Measurements from ENCODE around the gene IGSF8. TPM values are rescaled to one million over a fixed set of nuclear protein-coding genes. Genes with fewer than 3 reads are reported as not detected.
A peak's percentile ranks its signal among the peaks of the same experiment; 100 is the strongest.

Gene IGSF8
- total RNA-seq = 12.9 TPM

- Histone ChIP-seq H3K27me3 (ENCODE audit: insufficient read depth, low read length) (no peaks in the 10 kb centered on the region), H3K4me1 (ENCODE audit: insufficient read depth, low read length) (peaks cover 64% of the 10 kb centered on the region), H3K4me3 (ENCODE audit: low read length) (peak within 1 kb of the TSS; percentile 67), H3K9me3 (ENCODE audit: low read depth, low read length) (no peaks in the 10 kb centered on the region)
These were observed at the start of gene IGSF8 for GRCh38 chr1:160097911-160098851. IGSF8 (minus strand) TSS chr1:160098619; CDS start chr1:160098472, 147 bp downstream.

- Histone ChIP-seq H3K9me3 (ENCODE audit: low read depth, low read length) (no peaks in the 10 kb centered on the region), H3K4me1 (ENCODE audit: insufficient read depth, low read length) (peaks cover under 1% of the 10 kb centered on the region), H3K27me3 (ENCODE audit: insufficient read depth, low read length) (no peaks in the 10 kb centered on the region), H3K4me3 (ENCODE audit: low read length) (no peak overlapping the region)
These were observed 49.7 kb upstream of the IGSF8 start for GRCh38 chr1:160148121-160148520.

GRCh38 chr1:160146107-160146506, 47.7 kb upstream of the IGSF8 start:
- Histone ChIP-seq H3K4me1 (ENCODE audit: insufficient read depth, low read length) (peaks cover 8% of the 10 kb centered on the region), H3K9me3 (ENCODE audit: low read depth, low read length) (no peaks in the 10 kb centered on the region), H3K4me3 (ENCODE audit: low read length) (no peak overlapping the region), H3K27me3 (ENCODE audit: insufficient read depth, low read length) (no peaks in the 10 kb centered on the region)

- H3K9me3 ChIP-seq (ENCODE audit: low read depth, low read length) = no peaks in the 10 kb centered on the region
- no peak overlapping the region for H3K4me3 ChIP-seq (ENCODE audit: low read length)
- peaks cover 8% of the 10 kb centered on the region for H3K4me1 ChIP-seq (ENCODE audit: insufficient read depth, low read length)
- H3K27me3 ChIP-seq (ENCODE audit: insufficient read depth, low read length) = no peaks in the 10 kb centered on the region
These were observed 46.5 kb upstream of the IGSF8 start for GRCh38 chr1:160144921-160145320.

GRCh38 chr1:160143695-160144094, 45.3 kb upstream of the IGSF8 start:
- H3K4me3 ChIP-seq (ENCODE audit: low read length) = no peak overlapping the region
- H3K27me3 ChIP-seq (ENCODE audit: insufficient read depth, low read length) = no peaks in the 10 kb centered on the region
- H3K4me1 ChIP-seq (ENCODE audit: insufficient read depth, low read length) = peaks cover 8% of the 10 kb centered on the region
- H3K9me3 ChIP-seq (ENCODE audit: low read depth, low read length) = no peaks in the 10 kb centered on the region

- Histone ChIP-seq H3K4me1 (ENCODE audit: insufficient read depth, low read length) (peaks cover 8% of the 10 kb centered on the region), H3K27me3 (ENCODE audit: insufficient read depth, low read length) (no peaks in the 10 kb centered on the region), H3K4me3 (ENCODE audit: low read length) (no peak overlapping the region), H3K9me3 (ENCODE audit: low read depth, low read length) (no peaks in the 10 kb centered on the region)
These were observed 41.4 kb upstream of the IGSF8 start for GRCh38 chr1:160139840-160140239.

- H3K9me3 ChIP-seq (ENCODE audit: low read depth, low read length) = no peaks in the 10 kb centered on the region
- no peak overlapping the region for H3K4me3 ChIP-seq (ENCODE audit: low read length)
- peaks cover 3% of the 10 kb centered on the region for H3K4me1 ChIP-seq (ENCODE audit: insufficient read depth, low read length)
- H3K27me3 ChIP-seq (ENCODE audit: insufficient read depth, low read length) = no peaks in the 10 kb centered on the region
These were observed 38.9 kb upstream of the IGSF8 start for GRCh38 chr1:160137216-160137862.

GRCh38 chr1:160136926-160137200, 38.4 kb upstream of the IGSF8 start:
- no peak overlapping the region for H3K4me3 ChIP-seq (ENCODE audit: low read length)
- H3K27me3 ChIP-seq (ENCODE audit: insufficient read depth, low read length) = no peaks in the 10 kb centered on the region
- H3K9me3 ChIP-seq (ENCODE audit: low read depth, low read length) = no peaks in the 10 kb centered on the region
- peaks cover 3% of the 10 kb centered on the region for H3K4me1 ChIP-seq (ENCODE audit: insufficient read depth, low read length)

- Histone ChIP-seq H3K9me3 (ENCODE audit: low read depth, low read length) (no peaks in the 10 kb centered on the region), H3K4me1 (ENCODE audit: insufficient read depth, low read length) (no peaks in the 10 kb centered on the region), H3K27me3 (ENCODE audit: insufficient read depth, low read length) (no peaks in the 10 kb centered on the region), H3K4me3 (ENCODE audit: low read length) (no peak overlapping the region)
These were observed 37.9 kb upstream of the IGSF8 start for GRCh38 chr1:160136121-160136925.

- Histone ChIP-seq H3K4me1 (ENCODE audit: insufficient read depth, low read length) (no peaks in the 10 kb centered on the region), H3K27me3 (ENCODE audit: insufficient read depth, low read length) (no peaks in the 10 kb centered on the region), H3K9me3 (ENCODE audit: low read depth, low read length) (no peaks in the 10 kb centered on the region), H3K4me3 (ENCODE audit: low read length) (no peak overlapping the region)
These were observed 36.6 kb upstream of the IGSF8 start for GRCh38 chr1:160134791-160135572.

GRCh38 chr1:160133990-160134770, 35.8 kb upstream of the IGSF8 start:
- Histone ChIP-seq H3K27me3 (ENCODE audit: insufficient read depth, low read length) (no peaks in the 10 kb centered on the region), H3K4me3 (ENCODE audit: low read length) (no peak overlapping the region), H3K9me3 (ENCODE audit: low read depth, low read length) (no peaks in the 10 kb centered on the region), H3K4me1 (ENCODE audit: insufficient read depth, low read length) (no peaks in the 10 kb centered on the region)

GRCh38 chr1:160131803-160132565, 33.6 kb upstream of the IGSF8 start:
- no peaks in the 10 kb centered on the region for H3K9me3 ChIP-seq (ENCODE audit: low read depth, low read length)

GRCh38 chr1:160130939-160131338, 32.5 kb upstream of the IGSF8 start:
- Histone ChIP-seq H3K27me3 (ENCODE audit: insufficient read depth, low read length) (no peaks in the 10 kb centered on the region), H3K4me3 (ENCODE audit: low read length) (no peak overlapping the region), H3K9me3 (ENCODE audit: low read depth, low read length) (no peaks in the 10 kb centered on the region), H3K4me1 (ENCODE audit: insufficient read depth, low read length) (no peaks in the 10 kb centered on the region)

More at GRCh38 chr1:160131803-160132565, 33.6 kb upstream of the IGSF8 start:
- Histone ChIP-seq H3K4me1 (ENCODE audit: insufficient read depth, low read length) (no peaks in the 10 kb centered on the region), H3K27me3 (ENCODE audit: insufficient read depth, low read length) (no peaks in the 10 kb centered on the region), H3K4me3 (ENCODE audit: low read length) (no peak overlapping the region)
